ENCODE data around the gene ARL16.

GRCh38 chr17:81715872-81716673, 32.5 kb upstream of the ARL16 start:
- TF ChIP-seq CTCF (IDR thresholded peaks at IDR 0.05): no peak
- TF ChIP-seq POLR2AphosphoS5 (IDR thresholded peaks at IDR 0.05; ENCODE audit: insufficient read depth in 1 of 2, low read depth in 1 of 2): no peak
